Renal pelvis (tissue), 12 donors: ENCODE data around the gene SLC4A11. TPM values are rescaled to one million over a fixed set of nuclear protein-coding genes. Genes with fewer than 3 reads are reported as not detected.

Source experiments
- DNase-seq: peaks from one replicate; pipeline ENCODE4 v3.0.0-alpha.2; 2013
- long read RNA-seq, 16 experiments: transcript quantifications; one replicate each; lab custom pipeline, GENCODE V29; 2026
- polyA plus RNA-seq, 3 donors: library from polyadenylated mRNA; unstranded; fragments of 120-200 nt; gene quantifications; one replicate each; pipeline ENCODE4 v1.2.1, GENCODE V29; 2013; ENCODE audit not compliant: insufficient read length in 3 of 3

The SLC4A11 gene
- 1 to 10 TPM; 2.3 to 3.6 (median 3.0) TPM for polyA plus RNA-seq
- long read RNA-seq, donor 1, partial matches to known transcripts, result 0 of 1 reads
- long read RNA-seq, donor 1, other reads (novel, unspliced or antisense), result 0 of 1 reads
- long read RNA-seq, donor 2, result 0 reads
- long read RNA-seq, donor 3, result 0 reads
- long read RNA-seq, donor 4, result 0 reads
- long read RNA-seq, donor 5, result 0 reads
- long read RNA-seq, donor 6, result 0 reads
- long read RNA-seq, donor 7, result 0 reads
- long read RNA-seq, donor 8, result 0 reads
- long read RNA-seq, donor 9, result 0 reads
- long read RNA-seq, donor 10, result 0 reads
- long read RNA-seq, donor 11, result 0 reads
- long read RNA-seq, donor 12, result 0 reads
- long read RNA-seq, donor 13, result 0 reads
- long read RNA-seq, donor 14, result 0 reads
- long read RNA-seq, donor 15, partial matches to known transcripts, result 0 of 1 reads
- long read RNA-seq, donor 15, other reads (novel, unspliced or antisense), result 0 of 1 reads
- long read RNA-seq, donor 16, result 0 reads

GRCh38 chr20:3239026-3239866 lies at the start of gene SLC4A11:
TSS of gene SLC4A11 (minus strand) at chr20:3239190. CDS start at chr20:3239137, 53 bp downstream.
- DNase-seq, result no peak

- no peak for DNase-seq
Observed at GRCh38 chr20:3283222-3283820, 44.3 kb upstream of the SLC4A11 start.

- DNase-seq, result no peak
Observed at GRCh38 chr20:3282271-3283221, 43.6 kb upstream of the SLC4A11 start.

DNA sequence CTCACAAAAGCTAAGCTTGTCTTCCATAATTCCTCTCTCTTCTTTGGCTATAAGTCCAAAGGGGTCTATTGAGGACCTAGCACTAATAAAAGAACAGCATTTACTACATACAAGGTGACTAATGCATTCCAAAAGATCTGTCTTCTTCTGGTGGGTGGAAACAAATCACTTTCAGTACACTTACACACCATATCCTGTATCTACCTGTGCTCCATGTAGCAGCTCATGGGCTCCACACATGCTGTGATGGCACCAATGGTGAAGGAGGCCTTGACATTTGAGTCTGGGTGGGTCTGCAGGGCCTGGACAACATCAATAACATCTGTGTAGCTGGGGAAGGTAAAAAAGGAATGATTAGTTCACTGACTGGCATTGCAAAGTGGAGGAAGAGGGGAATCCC lies 42.4 kb upstream of the SLC4A11 start:
- DNase-seq, result no peak

GRCh38 chr20:3279761-3280160 lies 40.8 kb upstream of the SLC4A11 start:
- peak; percentile 50 for DNase-seq

- no peak for DNase-seq
Observed at GRCh38 chr20:3277686-3278465, 38.9 kb upstream of the SLC4A11 start.

DNA sequence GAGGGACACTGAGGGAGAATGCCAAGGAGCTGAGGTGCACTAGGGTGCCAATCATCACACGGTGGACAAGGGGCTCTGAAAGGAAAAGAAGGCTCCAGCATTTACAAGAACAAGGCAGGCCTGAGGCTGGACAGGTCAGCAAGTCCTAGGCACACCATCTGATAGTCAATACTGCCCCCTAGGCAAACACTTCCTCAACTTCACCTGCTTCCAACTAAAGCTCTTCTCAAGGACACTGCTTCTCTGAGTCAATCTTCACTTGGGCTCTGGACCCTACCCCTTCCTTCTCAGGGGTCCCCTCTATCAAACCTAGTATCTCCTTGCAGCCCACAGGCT lies 37.7 kb upstream of the SLC4A11 start:
- DNase-seq, result no peak

DNA sequence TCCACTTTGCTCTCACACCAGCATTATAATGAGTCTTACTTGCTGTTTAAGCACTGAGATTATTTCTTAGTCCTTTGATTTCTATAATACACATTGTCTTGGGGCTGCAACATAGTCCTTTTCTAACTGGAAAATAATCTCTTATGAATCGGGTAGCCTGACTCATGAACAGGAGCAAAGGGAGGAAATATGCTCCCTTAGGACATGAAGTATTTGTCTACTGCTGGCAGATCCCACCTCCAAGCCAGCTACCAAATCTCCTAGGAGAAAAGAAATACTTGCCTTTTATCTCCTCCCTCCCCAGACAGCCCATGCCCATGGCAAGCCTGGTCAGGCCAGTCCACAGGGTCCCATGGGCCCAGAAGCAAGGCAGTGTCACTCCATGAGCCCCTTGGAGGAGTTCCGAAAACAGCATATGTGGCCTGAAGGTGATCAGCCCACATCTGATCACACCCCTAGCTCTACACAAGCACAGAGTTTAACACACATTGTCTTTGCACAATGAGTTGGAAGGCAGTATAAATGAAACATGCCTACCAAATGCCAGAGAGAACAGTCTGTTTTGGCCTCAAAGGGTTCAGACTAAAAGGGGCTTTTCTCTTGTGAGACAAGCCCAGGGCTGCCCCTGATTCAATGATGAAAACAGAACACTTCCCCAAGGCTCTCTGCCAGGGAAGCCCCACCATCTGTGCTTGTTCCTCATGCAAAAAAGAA lies 37.1 kb upstream of the SLC4A11 start:
- no peak for DNase-seq

- DNase-seq, result no peak
Observed at GRCh38 chr20:3275064-3275935, 36.3 kb upstream of the SLC4A11 start.

DNA sequence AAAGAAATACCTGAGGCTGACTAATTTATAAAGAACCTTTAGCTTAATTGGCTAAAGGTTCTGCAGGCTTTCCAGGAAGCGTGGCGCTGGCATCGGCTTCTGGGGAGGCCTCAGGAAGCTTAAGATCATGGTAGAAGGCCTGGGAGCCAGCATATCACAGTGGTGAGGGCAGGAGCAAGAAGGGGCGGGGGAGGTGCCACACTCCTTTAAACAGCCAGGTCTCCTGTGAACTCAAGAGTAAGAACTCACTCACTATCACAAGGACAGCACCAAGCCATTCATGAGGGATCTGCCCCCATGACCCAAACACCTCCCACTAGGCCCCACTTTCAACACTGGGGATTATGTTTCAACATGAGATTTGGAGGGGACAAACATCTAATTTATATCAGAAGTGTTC lies 34.4 kb upstream of the SLC4A11 start:
- no peak for DNase-seq

- DNase-seq, result no peak
Observed at GRCh38 chr20:3270051-3270450, 31.1 kb upstream of the SLC4A11 start.

DNA sequence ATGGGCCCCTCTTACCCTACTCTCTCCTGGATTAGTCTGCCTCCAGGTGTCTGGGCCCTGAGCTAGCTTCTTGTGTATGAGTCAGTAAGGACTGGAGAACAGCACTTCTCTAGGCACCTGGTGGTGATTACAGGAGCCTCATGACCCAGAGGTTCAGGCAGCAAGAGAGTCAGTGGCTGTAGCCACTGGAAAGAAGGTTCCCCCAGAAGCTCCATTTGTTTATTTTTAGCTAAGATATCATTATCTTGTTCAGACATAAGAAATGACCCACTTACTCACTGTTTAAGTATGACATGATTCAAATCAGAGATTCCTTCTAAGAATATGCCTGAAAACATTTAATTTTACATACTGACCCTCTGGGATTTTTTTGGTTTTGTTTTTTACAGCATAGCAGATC lies 23.6 kb upstream of the SLC4A11 start:
- DNase-seq, result no peak

GRCh38 chr20:3258429-3258828 lies 19.4 kb upstream of the SLC4A11 start:
- DNase-seq, result no peak

GRCh38 chr20:3255728-3256127 lies 16.7 kb upstream of the SLC4A11 start:
- no peak for DNase-seq

- no peak for DNase-seq
Observed at GRCh38 chr20:3251806-3252205, 12.8 kb upstream of the SLC4A11 start.

DNA sequence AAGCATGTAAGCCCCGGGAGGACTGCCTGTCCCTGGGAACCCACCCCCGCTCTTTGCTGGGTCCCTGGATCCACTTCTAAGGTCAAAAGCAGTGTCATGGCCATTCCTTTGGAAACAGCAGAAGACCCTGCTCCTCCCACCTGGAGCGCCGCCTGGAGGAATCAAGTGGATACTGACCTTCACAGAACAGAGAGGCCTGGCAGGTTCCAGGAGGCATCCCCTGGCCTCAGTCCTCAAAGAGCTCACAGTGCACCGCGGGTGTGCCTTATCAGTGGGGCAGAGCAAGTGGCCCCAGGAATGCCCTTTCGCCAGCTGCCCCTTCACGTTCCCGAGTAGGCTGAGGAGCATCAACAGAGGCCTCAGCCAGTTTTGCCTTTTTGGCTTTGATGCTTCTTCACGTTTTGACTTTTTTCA lies 11.1 kb upstream of the SLC4A11 start:
- DNase-seq, result no peak

GRCh38 chr20:3248993-3249347 lies 10.0 kb upstream of the SLC4A11 start:
- DNase-seq, result no peak

GRCh38 chr20:3248167-3248992 lies 9.4 kb upstream of the SLC4A11 start:
- no peak for DNase-seq
